H9 (cell line): ENCODE measurements around the gene HM13. TPM values are rescaled to one million over a fixed set of nuclear protein-coding genes. Genes with fewer than 3 reads are reported as not detected.
A peak's percentile ranks its signal among the peaks of the same experiment; 100 is the strongest.

ENCODE experiments used
- DNase-seq: peaks from one replicate; pipeline ENCODE4 v3.0.0-alpha.2; 2017
- H2AFZ ChIP-seq: one replicate; pipeline ENCODE4 v1.6.1; 2013; ENCODE audit warnings: mild to moderate bottlenecking, low read length, control low read depth, moderate library complexity
- H2AK5ac ChIP-seq: 2 replicates; pipeline ENCODE4 v1.6.1; 2013; ENCODE audit warnings: low read length, control low read depth, mixed read lengths; ENCODE audit not compliant: insufficient read length
- H2BK120ac ChIP-seq: one replicate; pipeline ENCODE4 v1.6.1; 2013; ENCODE audit warnings: low read depth, mild to moderate bottlenecking, low read length, control low read depth, inconsistent platforms; ENCODE audit not compliant: poor library complexity, severe bottlenecking
- H2BK12ac ChIP-seq: 2 replicates; pipeline ENCODE4 v1.6.1; 2013; ENCODE audit warnings: low read length, control low read depth, mixed read lengths, low read depth; ENCODE audit not compliant: insufficient read length
- H2BK15ac ChIP-seq: 2 replicates; pipeline ENCODE4 v1.6.1; 2013; ENCODE audit warnings: low read depth, low read length, control low read depth
- H2BK20ac ChIP-seq: one replicate; pipeline ENCODE4 v1.6.1; 2013; ENCODE audit warnings: low read depth, mild to moderate bottlenecking, low read length, control low read depth, inconsistent platforms; ENCODE audit not compliant: poor library complexity, severe bottlenecking
- H2BK5ac ChIP-seq: 2 replicates; pipeline ENCODE4 v1.6.1; 2013; ENCODE audit warnings: low read length, control low read depth, mixed read lengths; ENCODE audit not compliant: insufficient read length
- H3K14ac ChIP-seq: 2 replicates; pipeline ENCODE4 v1.6.1; 2013; ENCODE audit warnings: low read length, control low read depth; ENCODE audit not compliant: insufficient read depth
- H3K18ac ChIP-seq: 2 replicates; pipeline ENCODE4 v1.6.1; 2013; ENCODE audit warnings: low read depth, mild to moderate bottlenecking, mixed read lengths, low read length, control low read depth; ENCODE audit not compliant: insufficient read length
- H3K23ac ChIP-seq: 2 replicates; pipeline ENCODE4 v1.6.1; 2013; ENCODE audit warnings: low read length, control low read depth, mixed read lengths, low read depth; ENCODE audit not compliant: insufficient read length
- H3K23me2 ChIP-seq: 2 replicates; pipeline ENCODE4 v1.6.1; 2013; ENCODE audit warnings: low read depth, mild to moderate bottlenecking, mixed read lengths, low read length, control low read depth; ENCODE audit not compliant: insufficient read length, poor library complexity, severe bottlenecking
- H3K27ac ChIP-seq: 2 replicates; pipeline ENCODE4 v1.5.1; 2013; ENCODE audit warnings: low read length, control low read depth, mixed read lengths, low read depth; ENCODE audit not compliant: insufficient read length
- H3K27me3 ChIP-seq: 2 replicates; pipeline ENCODE4 v1.6.1; 2013; ENCODE audit warnings: low read length, control low read depth, inconsistent platforms; ENCODE audit not compliant: insufficient read depth
- H3K4ac ChIP-seq: 2 replicates; pipeline ENCODE4 v1.6.1; 2013; ENCODE audit warnings: low read depth, mild to moderate bottlenecking, control low read depth, inconsistent platforms, low read length, moderate library complexity
- H3K4me1 ChIP-seq: 2 replicates; pipeline ENCODE4 v1.6.1; 2013; ENCODE audit warnings: low read length, control low read depth, inconsistent platforms; ENCODE audit not compliant: insufficient read depth
- H3K4me2 ChIP-seq: 2 replicates; pipeline ENCODE4 v1.6.1; 2013; ENCODE audit warnings: low read length, control low read depth, mixed read lengths; ENCODE audit not compliant: insufficient read length, insufficient read depth
- H3K56ac ChIP-seq: 2 replicates; pipeline ENCODE4 v1.6.1; 2013; ENCODE audit warnings: low read depth, mild to moderate bottlenecking, mixed read lengths, low read length, control low read depth; ENCODE audit not compliant: insufficient read length
- H3K79me1 ChIP-seq: 2 replicates; pipeline ENCODE4 v1.6.1; 2013; ENCODE audit warnings: low read depth, mild to moderate bottlenecking, moderate library complexity, low read length, control low read depth, inconsistent platforms; ENCODE audit not compliant: insufficient read depth, poor library complexity, severe bottlenecking
- H3K79me2 ChIP-seq: 2 replicates; pipeline ENCODE4 v1.6.1; 2013; ENCODE audit warnings: low read length, control low read depth, inconsistent platforms; ENCODE audit not compliant: insufficient read depth
- H3K9ac ChIP-seq: 2 replicates; pipeline ENCODE4 v1.6.1; 2013; ENCODE audit warnings: low read length, control low read depth, mixed read lengths; ENCODE audit not compliant: insufficient read length; ENCODE audit errors: extremely low read depth
- H3K9me3 ChIP-seq: one replicate; pipeline ENCODE4 v1.6.1; 2013; ENCODE audit warnings: low read depth, low read length, inconsistent platforms; ENCODE audit not compliant: control insufficient read depth
- H3T11ph ChIP-seq: one replicate; pipeline ENCODE4 v1.6.1; 2013; ENCODE audit warnings: mild to moderate bottlenecking, low read length, control low read depth, inconsistent platforms
- H4K20me1 ChIP-seq: one replicate; pipeline ENCODE4 v1.6.1; 2013; ENCODE audit not compliant: control insufficient read depth, insufficient read length, insufficient read depth
- H4K5ac ChIP-seq: 2 replicates; pipeline ENCODE4 v1.6.1; 2013; ENCODE audit warnings: low read depth, mild to moderate bottlenecking, mixed read lengths, low read length, control low read depth; ENCODE audit not compliant: insufficient read length
- H4K8ac ChIP-seq: replicated peaks from 2 replicates; pipeline ENCODE4 v1.6.1; 2013; ENCODE audit warnings: low read length, control low read depth, mixed read lengths, low read depth; ENCODE audit not compliant: insufficient read length
- H4K91ac ChIP-seq: 2 replicates; pipeline ENCODE4 v1.6.1; 2013; ENCODE audit warnings: low read depth, mild to moderate bottlenecking, moderate library complexity, mixed read lengths, low read length, control low read depth; ENCODE audit not compliant: insufficient read length
- H3K27ac Mint-ChIP-seq, 3 experiments: 2 replicates in 2 of 3; 3 replicates in 1 of 3; pipeline ENCODE4 v1.8.0; 2020 to 2021; ENCODE audit warnings: mixed read lengths in 3 of 3, mild to moderate bottlenecking in 1 of 3, moderate library complexity in 1 of 3
- H3K27me3 Mint-ChIP-seq: 2 replicates; pipeline ENCODE4 v1.8.0; 2021; ENCODE audit warnings: low read depth, mild to moderate bottlenecking, moderate library complexity, mixed read lengths
- H3K36me3 Mint-ChIP-seq, 3 experiments: 2 replicates in 2 of 3; 3 replicates in 1 of 3; pipeline ENCODE4 v1.8.0; 2020 to 2021; ENCODE audit warnings: low read depth in 3 of 3, mixed read lengths in 3 of 3; ENCODE audit not compliant: insufficient read depth in 1 of 3
- H3K4me1 Mint-ChIP-seq, 2 experiments: 2 replicates each; pipeline ENCODE4 v1.8.0; 2020; ENCODE audit warnings: mixed read lengths in 2 of 2
- H3K4me3 Mint-ChIP-seq, 2 experiments: 2 replicates in 1 of 2; 3 replicates in 1 of 2; pipeline ENCODE4 v1.8.0; 2020 to 2021; ENCODE audit warnings: mild to moderate bottlenecking in 2 of 2, mixed read lengths in 2 of 2, moderate library complexity in 1 of 2
- H3K9me3 Mint-ChIP-seq, 2 experiments: 2 replicates in 1 of 2; 3 replicates in 1 of 2; pipeline ENCODE4 v1.8.0; 2020; ENCODE audit warnings: mild to moderate bottlenecking in 2 of 2, mixed read lengths in 2 of 2, moderate library complexity in 1 of 2
- CTCF ChIP-seq: fragments of 200-600 bp; sonication (generic); conservative IDR thresholded peaks from 3 replicates; pipeline ENCODE4 v1.8.0; 2021; ENCODE audit warnings: antibody characterized with exemption, mild to moderate bottlenecking
- WGBS: extraction: QIAGEN DNeasy Blood & Tissue Kit; methylation state at CpG from one replicate; pipeline ENCODE4 v1.1.7; 2013; ENCODE audit warnings: missing lambda C conversion rate, low lambda C conversion rate, mixed read lengths; ENCODE audit not compliant: insufficient read length; ENCODE audit errors: extremely low coverage; 5-methylcytosine and 5-hydroxymethylcytosine counted together
- total RNA-seq: library from RNA; stranded (reverse); gene quantifications from 2 replicates; pipeline ENCODE4 v1.2.1, GENCODE V29; 2021

The HM13 gene
- total RNA-seq, 1 experiment from 2014 or later, result 169 TPM

- no peak overlapping the region for H2BK5ac ChIP-seq
- peak; percentile 70 for DNase-seq
Measured at GRCh38 chr20:31578448-31579138, 64.4 kb downstream of the HM13 start.

More at GRCh38 chr20:31578448-31579138, 64.4 kb downstream of the HM13 start:
- Mint-ChIP-seq H3K27me3 (no peaks in the 10 kb centered on the region; the same call in 1 of the 2 replicates), H3K4me1 (peaks cover 47 to 50% of the 10 kb centered on the region in 2 experiments), H3K4me3 (no peak overlapping the region), H3K36me3 (peaks cover 7 to 21% (median 13%) of the 10 kb centered on the region in 3 experiments), H3K9me3 (peaks cover 2 to 3% of the 10 kb centered on the region in 2 experiments; a peak in 2 of 5 replicates), H3K27ac (peak overlapping the region in 2 of 3 experiments; percentile 4 to 89; a peak in 2 of 7 replicates)
- Histone ChIP-seq H3K56ac (no peak overlapping the region), H3K4ac (no peak overlapping the region), H2BK120ac (no peak overlapping the region), H3K27ac (no peak overlapping the region), H3K23ac (no peak overlapping the region), H2BK20ac (no peak overlapping the region), H3K79me1 (no peaks in the 10 kb centered on the region), H3K23me2 (no peaks in the 10 kb centered on the region), H2BK15ac (no peak overlapping the region), H2AK5ac (no peak overlapping the region), H4K8ac (no peak overlapping the region), H2BK12ac (no peak overlapping the region), H3K4me2 (no peak overlapping the region), H3T11ph (no peak overlapping the region), H3K4me1 (no peaks in the 10 kb centered on the region), H3K9ac (no peak overlapping the region), H3K9me3 (no peaks in the 10 kb centered on the region), H4K91ac (no peak overlapping the region), H3K27me3 (no peaks in the 10 kb centered on the region), H3K14ac (no peak overlapping the region; the same call in 1 of the 2 replicates), H4K5ac (no peak overlapping the region), H3K79me2 (no peaks in the 10 kb centered on the region), H3K18ac (no peak overlapping the region), H2AFZ (no peak overlapping the region), H4K20me1 (no peaks in the 10 kb centered on the region)
- no CpG with 5 or more reads among the region's 43 CpGs for WGBS
- TF ChIP-seq CTCF, result peak; percentile 50; the same call in 2 of the 3 replicates
